IMR-90 (cell line): ENCODE data around the gene SLC38A1. TPM values are rescaled to one million over a fixed set of nuclear protein-coding genes. Genes with fewer than 3 reads are reported as not detected.

Source experiments
- ATAC-seq: fragments of 200-7000 bp; cut with Tn5 transposase; 2 replicates; pipeline ENCODE4 v1.9.1; 2020; ENCODE audit warnings: low read depth, mild to moderate bottlenecking, moderate library complexity
- BruUV-seq: library from RNA; stranded (reverse); fragments of 400-500 nt; replicated peaks from 2 replicates; lab custom pipeline; 2021; lab: Mats Ljungman, UMichigan
- CTCF ChIA-PET: fragments of 300-600 bp; formaldehyde crosslinking; extraction: SDS; loops from one replicate; lab custom pipeline; 2021; ENCODE audit warnings: antibody characterized with exemption; lab: Yijun Ruan, JAX
- POLR2A ChIA-PET: fragments of 300-600 bp; sonication (Branson Sonifier 250); formaldehyde crosslinking; loops from one replicate; lab custom pipeline; 2022; ENCODE audit warnings: antibody characterized with exemption; ENCODE audit not compliant: unreplicated experiment; lab: Charles Lee
- DNase-seq: peaks from one replicate; pipeline ENCODE4 v3.0.0; 2013
- H2AFZ ChIP-seq: replicated peaks from 2 replicates; pipeline ENCODE3; 2013; ENCODE audit warnings: low read length, mild to moderate bottlenecking; ENCODE audit not compliant: poor library complexity
- H2AK5ac ChIP-seq: 2 replicates; pipeline ENCODE4 v1.6.1; 2013; ENCODE audit warnings: low read depth, low read length, inconsistent platforms
- H2AK9ac ChIP-seq: replicated peaks from 2 replicates; pipeline ENCODE3; 2013; ENCODE audit warnings: mild to moderate bottlenecking, low read depth, low read length, moderate library complexity; ENCODE audit not compliant: poor library complexity
- H2BK120ac ChIP-seq: 2 replicates; pipeline ENCODE4 v1.6.1; 2013; ENCODE audit warnings: low read depth, low read length, inconsistent platforms
- H2BK15ac ChIP-seq: 3 replicates; pipeline ENCODE4 v1.6.1; 2013; ENCODE audit warnings: low read depth, low read length, inconsistent platforms
- H2BK20ac ChIP-seq: 2 replicates; pipeline ENCODE4 v1.6.1; 2013; ENCODE audit warnings: low read depth, mild to moderate bottlenecking, inconsistent platforms, low read length, moderate library complexity
- H2BK5ac ChIP-seq: 2 replicates; pipeline ENCODE4 v1.6.1; 2013; ENCODE audit warnings: mild to moderate bottlenecking, low read depth, low read length, inconsistent platforms; ENCODE audit not compliant: poor library complexity, severe bottlenecking
- H3K14ac ChIP-seq: replicated peaks from 2 replicates; pipeline ENCODE4 v1.6.1; 2013; ENCODE audit warnings: low read depth, low read length, inconsistent platforms
- H3K18ac ChIP-seq: 2 replicates; pipeline ENCODE4 v1.6.1; 2013; ENCODE audit warnings: low read depth, low read length, control low read depth
- H3K23ac ChIP-seq: 2 replicates; pipeline ENCODE4 v1.6.1; 2013; ENCODE audit warnings: low read depth, low read length, inconsistent platforms
- H3K27ac ChIP-seq: 2 replicates; pipeline ENCODE4 v1.5.1; 2013; ENCODE audit warnings: mild to moderate bottlenecking, control low read depth, low read length; ENCODE audit not compliant: insufficient read depth
- H3K27me3 ChIP-seq: 2 replicates; pipeline ENCODE4 v1.6.1; 2013; ENCODE audit warnings: low read length; ENCODE audit not compliant: control insufficient read depth, insufficient read depth
- H3K36me3 ChIP-seq: 2 replicates; pipeline ENCODE4 v1.6.1; 2013; ENCODE audit warnings: low read length, mixed read lengths; ENCODE audit not compliant: control insufficient read depth, insufficient read depth
- H3K4ac ChIP-seq: 2 replicates; pipeline ENCODE4 v1.6.1; 2013; ENCODE audit warnings: low read depth, low read length, inconsistent platforms
- H3K4me1 ChIP-seq: 2 replicates; pipeline ENCODE4 v1.6.1; 2013; ENCODE audit warnings: low read length, mixed read lengths; ENCODE audit not compliant: control insufficient read depth, insufficient read depth
- H3K4me2 ChIP-seq: 2 replicates; pipeline ENCODE4 v1.6.1; 2013; ENCODE audit warnings: low read depth, mild to moderate bottlenecking, control low read depth, low read length, moderate library complexity
- H3K4me3 ChIP-seq: 2 replicates; pipeline ENCODE4 v1.5.1; 2013; ENCODE audit warnings: low read depth, mild to moderate bottlenecking, control low read depth, low read length, moderate library complexity; ENCODE audit not compliant: insufficient read depth
- H3K56ac ChIP-seq: 2 replicates; pipeline ENCODE4 v1.6.1; 2013; ENCODE audit warnings: low read length, inconsistent platforms; ENCODE audit not compliant: insufficient read depth; ENCODE audit errors: extremely low read depth
- H3K79me1 ChIP-seq, 2 experiments: 2 replicates each; pipeline ENCODE4 v1.6.1; 2013; ENCODE audit warnings: low read length in 2 of 2, inconsistent platforms in 1 of 2, low read depth in 1 of 2
- H3K9ac ChIP-seq: 2 replicates; pipeline ENCODE4 v1.6.1; 2013; ENCODE audit warnings: low read depth, low read length, control low read depth
- H3K9me1 ChIP-seq: 2 replicates; pipeline ENCODE4 v1.6.1; 2013; ENCODE audit warnings: low read length, inconsistent platforms; ENCODE audit not compliant: insufficient read depth
- H3K9me3 ChIP-seq: 2 replicates; pipeline ENCODE4 v1.6.1; 2013; ENCODE audit warnings: low read length; ENCODE audit not compliant: control insufficient read depth, insufficient read depth
- H4K20me1 ChIP-seq: 2 replicates; pipeline ENCODE4 v1.6.1; 2013; ENCODE audit warnings: low read length, inconsistent platforms; ENCODE audit not compliant: insufficient read depth
- H4K5ac ChIP-seq: 2 replicates; pipeline ENCODE4 v1.6.1; 2013; ENCODE audit warnings: mild to moderate bottlenecking, low read depth, low read length, control low read depth
- H4K8ac ChIP-seq, 2 experiments: 2 replicates each; pipeline ENCODE4 v1.6.1; 2013; ENCODE audit warnings: low read depth in 2 of 2, low read length in 2 of 2, control low read depth in 1 of 2, inconsistent platforms in 1 of 2
- H4K91ac ChIP-seq: 2 replicates; pipeline ENCODE4 v1.6.1; 2013; ENCODE audit warnings: low read depth, low read length, inconsistent platforms; ENCODE audit not compliant: insufficient read depth
- BHLHE40 ChIP-seq: fragments of 150-350 bp; IDR thresholded peaks from 2 replicates; pipeline ENCODE4 v1.6.1; 2016; ENCODE audit warnings: mild to moderate bottlenecking, low read depth, low read length
- CEBPB ChIP-seq: IDR thresholded peaks from 2 replicates; pipeline ENCODE4 v1.6.1; 2012; ENCODE audit warnings: low read depth, low read length, improper control_type of control experiment
- CHD1 ChIP-seq: IDR thresholded peaks from 2 replicates; pipeline ENCODE4 v1.6.1; 2012; ENCODE audit warnings: low read depth, low read length, improper control_type of control experiment
- FOS ChIP-seq: fragments of 150-350 bp; IDR thresholded peaks from 2 replicates; pipeline ENCODE4 v1.6.1; 2016; ENCODE audit warnings: low read depth, low read length
- MAFK ChIP-seq: IDR thresholded peaks from 2 replicates; pipeline ENCODE4 v1.6.1; 2012; ENCODE audit warnings: low read depth, low read length, improper control_type of control experiment
- MAZ ChIP-seq: IDR thresholded peaks from 2 replicates; pipeline ENCODE4 v1.6.1; 2012; ENCODE audit warnings: low read depth, mild to moderate bottlenecking, low read length, improper control_type of control experiment, moderate library complexity, borderline replicate concordance
- MXI1 ChIP-seq: IDR thresholded peaks from 2 replicates; pipeline ENCODE4 v1.6.1; 2012; ENCODE audit warnings: low read depth, mild to moderate bottlenecking, low read length, moderate library complexity, borderline replicate concordance
- NFE2L2 ChIP-seq: fragments of 150-350 bp; IDR thresholded peaks from 2 replicates; pipeline ENCODE4 v1.6.1; 2016; ENCODE audit warnings: low read depth, mild to moderate bottlenecking, low read length
- POLR2A ChIP-seq: IDR thresholded peaks from 2 replicates; pipeline ENCODE4 v1.6.1; 2012; ENCODE audit warnings: mild to moderate bottlenecking, low read depth, low read length
- RAD21 ChIP-seq: IDR thresholded peaks from 2 replicates; pipeline ENCODE4 v1.6.1; 2012; ENCODE audit warnings: low read length, improper control_type of control experiment
- RCOR1 ChIP-seq: IDR thresholded peaks from 2 replicates; pipeline ENCODE4 v1.6.1; 2012; ENCODE audit warnings: mild to moderate bottlenecking, low read length, improper control_type of control experiment; ENCODE audit not compliant: insufficient replicate concordance
- RFX5 ChIP-seq: IDR thresholded peaks from 2 replicates; pipeline ENCODE4 v1.8.0; 2012; ENCODE audit warnings: low read depth, mild to moderate bottlenecking, low read length, moderate library complexity
- SMC3 ChIP-seq: fragments of 150-350 bp; IDR thresholded peaks from 2 replicates; pipeline ENCODE4 v1.6.1; 2016; ENCODE audit warnings: low read depth, mild to moderate bottlenecking, antibody characterized with exemption, low read length, moderate library complexity
- WGBS, 2 experiments: methylation state at CpG; one replicate each; pipeline versions ENCODE4 v1.1.5 to v1.1.7; 2013; ENCODE audit warnings: missing lambda C conversion rate in 2 of 2; ENCODE audit not compliant: insufficient read length in 1 of 2; ENCODE audit errors: extremely low coverage in 2 of 2; 5-methylcytosine and 5-hydroxymethylcytosine counted together
- dilution Hi-C: fragments of 300-500 bp; cut with HindIII; formaldehyde crosslinking; loops from one replicate; pipeline ENCODE4 v1.14.3; 2018; ENCODE audit warnings: low sequenced_read_pairs; ENCODE audit not compliant: unreplicated experiment
- in situ Hi-C: fragments of 300-500 bp; cut with MboI; formaldehyde crosslinking; loops from 3 replicates; pipeline ENCODE4 v1.14.3; 2019; ENCODE audit warnings: low sequenced_read_pairs, inconsistent platforms, mixed read lengths
- intact Hi-C: fragments of 100-400 bp; cut with micrococcal nuclease; formaldehyde crosslinking; loops from 2 replicates; pipeline ENCODE4 v1.10.0; 2022
- polyA plus RNA-seq, 3 experiments: library from polyadenylated mRNA; depleted of rRNA; stranded (reverse); fragments of >200 nt; gene quantifications; 2 replicates each; pipeline ENCODE4 v1.2.3, GENCODE V29; 2012; ENCODE audit warnings: low replicate concordance in 1 of 3
- total RNA-seq: library from RNA; depleted of rRNA; stranded (reverse); fragments of >200 nt; gene quantifications from 2 replicates; pipeline ENCODE4 v1.2.3, GENCODE V29; 2012
- TF ChIP-seq, protein P1 (sequence below): fragments of 150-350 bp; IDR thresholded peaks from 2 replicates; pipeline ENCODE4 v1.6.1; 2016; ENCODE audit warnings: low read depth, mild to moderate bottlenecking, low read length, moderate library complexity, borderline replicate concordance
- TF ChIP-seq, protein P2 (sequence below): conservative IDR thresholded peaks from 2 replicates; pipeline ENCODE4 v1.5.1; 2012; ENCODE audit warnings: mild to moderate bottlenecking, low read depth, low read length, improper control_type of control experiment
- TF ChIP-seq, protein P3 (sequence below): fragments of 150-350 bp; IDR thresholded peaks from 2 replicates; pipeline ENCODE4 v1.6.1; 2017; ENCODE audit warnings: mild to moderate bottlenecking, antibody characterized with exemption, low read length, low read depth

SLC38A1 gene
- total and polyA plus RNA-seq, 2 of the 4 experiments (the other 2 are of a cell fraction) = 22.8 to 61.5 TPM

DNA sequence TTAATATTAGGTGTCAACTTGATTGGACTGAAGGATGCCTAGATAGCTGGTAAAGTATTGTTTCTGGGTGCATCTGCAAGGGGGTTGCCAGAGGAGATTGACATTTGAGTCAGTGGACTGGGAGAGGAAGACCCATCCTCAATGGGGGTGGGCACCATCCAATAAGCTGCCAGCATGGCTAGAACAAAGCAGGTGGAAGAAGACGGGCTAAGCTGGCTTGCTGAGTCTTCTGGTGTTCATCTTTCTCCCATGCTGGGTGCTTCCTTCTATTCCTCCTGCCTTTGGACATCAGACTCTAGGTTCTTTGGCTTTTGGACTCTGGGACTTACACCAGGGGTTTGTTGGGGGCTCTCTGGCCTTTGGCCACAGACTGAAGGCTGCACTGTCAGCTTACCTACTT, 87.4 kb downstream of the SLC38A1 start:
- 100% methylated on average over 1 of the region's 1 CpG; no CpG with 5 or more reads in 1 of the 2 experiments for WGBS, 2 experiments
- intact Hi-C loops = loop anchor here (10.0 kb wide), 2 partner anchors 173 to 187 kb away; partner anchors contain the start of gene SCAF11

More for the DNA sequence above, 87.4 kb downstream of the SLC38A1 start:
- peaks cover 0 to 5% of the 10 kb centered on the region in 2 experiments; a peak in 2 of 4 replicates for H3K79me1 ChIP-seq
- H3K36me3 ChIP-seq = 0 out of 2 replicates have a peak, but pooled peaks cover 2% of the 10 kb centered on the region
- H3K23ac ChIP-seq = no peak overlapping the region
- no peak overlapping the region for H4K91ac ChIP-seq
- H3K9me1 ChIP-seq = 0 out of 2 replicates have a peak, but pooled peaks cover 4% of the 10 kb centered on the region
- no peak overlapping the region for H3K4ac ChIP-seq
- dilution Hi-C loops = no loop called here
- H3K27me3 ChIP-seq = no peaks in the 10 kb centered on the region
- DNase-seq (no peak), ATAC-seq (no peak)
- H2AK5ac ChIP-seq = no peak overlapping the region
- no peak overlapping the region for H3K18ac ChIP-seq
- TF ChIP-seq RFX5 (no peak), POLR2A (no peak), SMC3 (no peak), NFE2L2 (no peak), RAD21 (no peak), RCOR1 (no peak), MAFK (no peak), CHD1 (no peak), FOS (no peak), CEBPB (no peak), MAZ (no peak), BHLHE40 (no peak), MXI1 (no peak)
- TF ChIP-seq, protein P1, sequence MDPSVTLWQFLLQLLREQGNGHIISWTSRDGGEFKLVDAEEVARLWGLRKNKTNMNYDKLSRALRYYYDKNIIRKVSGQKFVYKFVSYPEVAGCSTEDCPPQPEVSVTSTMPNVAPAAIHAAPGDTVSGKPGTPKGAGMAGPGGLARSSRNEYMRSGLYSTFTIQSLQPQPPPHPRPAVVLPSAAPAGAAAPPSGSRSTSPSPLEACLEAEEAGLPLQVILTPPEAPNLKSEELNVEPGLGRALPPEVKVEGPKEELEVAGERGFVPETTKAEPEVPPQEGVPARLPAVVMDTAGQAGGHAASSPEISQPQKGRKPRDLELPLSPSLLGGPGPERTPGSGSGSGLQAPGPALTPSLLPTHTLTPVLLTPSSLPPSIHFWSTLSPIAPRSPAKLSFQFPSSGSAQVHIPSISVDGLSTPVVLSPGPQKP = no peak
- TF ChIP-seq, protein P2, sequence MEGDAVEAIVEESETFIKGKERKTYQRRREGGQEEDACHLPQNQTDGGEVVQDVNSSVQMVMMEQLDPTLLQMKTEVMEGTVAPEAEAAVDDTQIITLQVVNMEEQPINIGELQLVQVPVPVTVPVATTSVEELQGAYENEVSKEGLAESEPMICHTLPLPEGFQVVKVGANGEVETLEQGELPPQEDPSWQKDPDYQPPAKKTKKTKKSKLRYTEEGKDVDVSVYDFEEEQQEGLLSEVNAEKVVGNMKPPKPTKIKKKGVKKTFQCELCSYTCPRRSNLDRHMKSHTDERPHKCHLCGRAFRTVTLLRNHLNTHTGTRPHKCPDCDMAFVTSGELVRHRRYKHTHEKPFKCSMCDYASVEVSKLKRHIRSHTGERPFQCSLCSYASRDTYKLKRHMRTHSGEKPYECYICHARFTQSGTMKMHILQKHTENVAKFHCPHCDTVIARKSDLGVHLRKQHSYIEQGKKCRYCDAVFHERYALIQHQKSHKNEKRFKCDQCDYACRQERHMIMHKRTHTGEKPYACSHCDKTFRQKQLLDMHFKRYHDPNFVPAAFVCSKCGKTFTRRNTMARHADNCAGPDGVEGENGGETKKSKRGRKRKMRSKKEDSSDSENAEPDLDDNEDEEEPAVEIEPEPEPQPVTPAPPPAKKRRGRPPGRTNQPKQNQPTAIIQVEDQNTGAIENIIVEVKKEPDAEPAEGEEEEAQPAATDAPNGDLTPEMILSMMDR = no peak
- TF ChIP-seq, protein P3, sequence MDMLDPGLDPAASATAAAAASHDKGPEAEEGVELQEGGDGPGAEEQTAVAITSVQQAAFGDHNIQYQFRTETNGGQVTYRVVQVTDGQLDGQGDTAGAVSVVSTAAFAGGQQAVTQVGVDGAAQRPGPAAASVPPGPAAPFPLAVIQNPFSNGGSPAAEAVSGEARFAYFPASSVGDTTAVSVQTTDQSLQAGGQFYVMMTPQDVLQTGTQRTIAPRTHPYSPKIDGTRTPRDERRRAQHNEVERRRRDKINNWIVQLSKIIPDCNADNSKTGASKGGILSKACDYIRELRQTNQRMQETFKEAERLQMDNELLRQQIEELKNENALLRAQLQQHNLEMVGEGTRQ = no peak
- H2BK20ac ChIP-seq = no peak overlapping the region
- no peak overlapping the region for H2BK15ac ChIP-seq
- no peaks in the 10 kb centered on the region for H3K4me1 ChIP-seq
- H2AK9ac ChIP-seq = no peak overlapping the region
- H2AFZ ChIP-seq = no peak overlapping the region
- no TSS peak for BruUV-seq
- CTCF ChIA-PET = no interaction called here
- no peak overlapping the region for H3K9ac ChIP-seq
- no peak overlapping the region for H3K56ac ChIP-seq
- H3K14ac ChIP-seq = no peak overlapping the region
- POLR2A ChIA-PET = no interaction called here
- H4K8ac ChIP-seq = no peak overlapping the region
- no peaks in the 10 kb centered on the region; the same call in 1 of the 2 replicates for H4K20me1 ChIP-seq
- no peak overlapping the region for H2BK5ac ChIP-seq
- H3K9me3 ChIP-seq = no peaks in the 10 kb centered on the region
- no peak overlapping the region for H3K4me2 ChIP-seq
- in situ Hi-C loops = no loop called here
- no peak overlapping the region for H3K27ac ChIP-seq
- H2BK120ac ChIP-seq = no peak overlapping the region
- no peak overlapping the region for H3K4me3 ChIP-seq
- H4K5ac ChIP-seq = no peak overlapping the region
